ENCODE results near the gene ACVR2A. TPM values are rescaled to one million over a fixed set of nuclear protein-coding genes. Genes with fewer than 3 reads are reported as not detected.

Gene ACVR2A
- total and polyA plus RNA-seq, 9 of the 15 experiments (the other 6 are each of a cell fraction or from before 2014, with no cell fraction given) = 1.2 to 3.9 (median 2.4) TPM

GRCh38 chr2:147843864-147844696, 749 bp upstream of the ACVR2A start (continued):
- TF ChIP-seq CHD7 (IDR thresholded peaks at IDR 0.05; ENCODE audit: low read depth, low read length) = no peak
- TF ChIP-seq GABPB1 (CRISPR knock-in tag; IDR thresholded peaks at IDR 0.05) = peak; percentile 38; the same call in 1 of the 2 replicates
- peak in 1 of 2 experiments; percentile 99; a peak in 2 of 4 replicates for TF ChIP-seq ZNF639 (CRISPR knock-in tag; conservative IDR thresholded peaks at IDR 0.05 in 1 of 2, IDR thresholded peaks at IDR 0.05 in 1 of 2)
- TF ChIP-seq ETV1 (tag; conservative IDR thresholded peaks at IDR 0.05; ENCODE audit: low read depth) = no peak
- no peak for TF ChIP-seq ERF (CRISPR knock-in tag; IDR thresholded peaks at IDR 0.05)
- TF ChIP-seq SAFB (IDR thresholded peaks at IDR 0.05; ENCODE audit: borderline replicate concordance, low read depth, low read length) = no peak
- no peak for TF ChIP-seq TRIM25 (IDR thresholded peaks at IDR 0.05; ENCODE audit: borderline replicate concordance)
- no peak for TF ChIP-seq ELF2 (CRISPR knock-in tag; IDR thresholded peaks at IDR 0.05)
- TF ChIP-seq ARNT (IDR thresholded peaks at IDR 0.05) = no peak
- no peak for TF ChIP-seq TEAD1 (CRISPR knock-in tag; IDR thresholded peaks at IDR 0.05)
- no peak for TF ChIP-seq ZNF24 (IDR thresholded peaks at IDR 0.05)
- peak; percentile 87 for TF ChIP-seq CHD2 (IDR thresholded peaks at IDR 0.05; ENCODE audit: low read depth, low read length)
